ENCODE measurements around the gene DCAF5. TPM values are rescaled to one million over a fixed set of nuclear protein-coding genes. Genes with fewer than 3 reads are reported as not detected.
A peak's percentile ranks its signal among the peaks of the same experiment; 100 is the strongest.

Gene DCAF5
- total RNA-seq, 2 donors from 2014 or later = 51.3 to 52.0 TPM

- no peak for ATAC-seq
- H3K27me3 Mint-ChIP-seq = peaks cover 0 to 2% of the 10 kb centered on the region in 2 donors
- DNase-seq (ENCODE audit: low spot score) = no peak
- H3K4me3 Mint-ChIP-seq = no peak overlapping the region
- H3K9me3 Mint-ChIP-seq = no peaks in the 10 kb centered on the region
- no peaks in the 10 kb centered on the region for H3K36me3 Mint-ChIP-seq
- H3K27ac Mint-ChIP-seq = no peak overlapping the region
- peaks cover 14 to 19% of the 10 kb centered on the region in 2 donors for H3K4me1 Mint-ChIP-seq (ENCODE audit: low read depth in 2 of 2)
These were observed 1.9 kb upstream of the DCAF5 start for GRCh38 chr14:69154779-69155178.

GRCh38 chr14:69153873-69154270, 953 bp upstream of the DCAF5 start:
- H3K4me1 Mint-ChIP-seq (ENCODE audit: low read depth in 2 of 2) = peaks cover 23 to 28% of the 10 kb centered on the region in 2 donors
- H3K9me3 Mint-ChIP-seq = no peaks in the 10 kb centered on the region
- H3K27ac Mint-ChIP-seq = peak overlapping the region; percentile 86 to 89
- peaks cover 0 to 2% of the 10 kb centered on the region in 2 donors for H3K27me3 Mint-ChIP-seq
- no peak for ATAC-seq
- H3K36me3 Mint-ChIP-seq = peaks cover under 1% of the 10 kb centered on the region
- peak overlapping the region; percentile 98 for H3K4me3 Mint-ChIP-seq
- DNase-seq (ENCODE audit: low spot score) = no peak

- DNase-seq (ENCODE audit: low spot score) = peak; percentile 98
- ATAC-seq = peak; percentile 97
- Mint-ChIP-seq H3K27me3 (no peaks in the 10 kb centered on the region), H3K4me3 (peak overlapping the region; percentile 98), H3K27ac (peak overlapping the region; percentile 86 to 89), H3K9me3 (no peaks in the 10 kb centered on the region), H3K36me3 (peaks cover 5% of the 10 kb centered on the region), H3K4me1 (ENCODE audit: low read depth in 2 of 2) (peaks cover 26 to 33% of the 10 kb centered on the region in 2 donors)
These were observed 393 bp upstream of the DCAF5 start for GRCh38 chr14:69153152-69153872.

- peak overlapping the region; percentile 19 to 69 for H3K27ac Mint-ChIP-seq
- H3K4me3 Mint-ChIP-seq = peak overlapping the region; percentile 98
- ATAC-seq (peak; percentile 1 to 33), DNase-seq (ENCODE audit: low spot score) (peak; percentile 62)
- no peaks in the 10 kb centered on the region for H3K9me3 Mint-ChIP-seq
- no peaks in the 10 kb centered on the region for H3K27me3 Mint-ChIP-seq
- H3K36me3 Mint-ChIP-seq = peaks cover 5% of the 10 kb centered on the region
- peaks cover 31 to 40% of the 10 kb centered on the region in 2 donors for H3K4me1 Mint-ChIP-seq (ENCODE audit: low read depth in 2 of 2)
These were observed 578 bp downstream of the DCAF5 start for GRCh38 chr14:69152181-69152901.

GRCh38 chr14:69151458-69152180, 1.3 kb downstream of the DCAF5 start:
- Mint-ChIP-seq H3K27ac (peak overlapping the region; percentile 19 to 69), H3K9me3 (no peaks in the 10 kb centered on the region), H3K4me3 (peak overlapping the region; percentile 98), H3K27me3 (no peaks in the 10 kb centered on the region), H3K4me1 (ENCODE audit: low read depth in 2 of 2) (peaks cover 31 to 41% of the 10 kb centered on the region in 2 donors), H3K36me3 (peaks cover 5% of the 10 kb centered on the region)
- peak; percentile 74 to 76 for ATAC-seq
- peak; percentile 84 for DNase-seq (ENCODE audit: low spot score)

GRCh38 chr14:69149461-69150244, 3.3 kb downstream of the DCAF5 start:
- peak overlapping the region; percentile 98 for H3K4me3 Mint-ChIP-seq
- peaks cover 36 to 52% of the 10 kb centered on the region in 2 donors for H3K4me1 Mint-ChIP-seq (ENCODE audit: low read depth in 2 of 2)
- no peak for DNase-seq (ENCODE audit: low spot score)
- H3K27ac Mint-ChIP-seq = peak overlapping the region; percentile 19 to 69
- no peaks in the 10 kb centered on the region for H3K27me3 Mint-ChIP-seq
- H3K9me3 Mint-ChIP-seq = no peaks in the 10 kb centered on the region
- H3K36me3 Mint-ChIP-seq = peaks cover 5% of the 10 kb centered on the region
- ATAC-seq = no peak

- no peaks in the 10 kb centered on the region for H3K36me3 Mint-ChIP-seq
- ATAC-seq = no peak
These were observed 10.8 kb downstream of the DCAF5 start for GRCh38 chr14:69142101-69142500.

GRCh38 chr14:69141550-69141949, 11.4 kb downstream of the DCAF5 start:
- peaks cover 43 to 57% of the 10 kb centered on the region in 2 donors for H3K4me1 Mint-ChIP-seq (ENCODE audit: low read depth in 2 of 2)
- H3K27ac Mint-ChIP-seq = no peak overlapping the region
- H3K9me3 Mint-ChIP-seq = no peaks in the 10 kb centered on the region
- no peaks in the 10 kb centered on the region for H3K27me3 Mint-ChIP-seq
- H3K36me3 Mint-ChIP-seq = no peaks in the 10 kb centered on the region
- ATAC-seq = no peak
- no peak overlapping the region for H3K4me3 Mint-ChIP-seq
- no peak for DNase-seq (ENCODE audit: low spot score)

More at GRCh38 chr14:69142101-69142500, 10.8 kb downstream of the DCAF5 start:
- H3K9me3 Mint-ChIP-seq = no peaks in the 10 kb centered on the region
- no peak overlapping the region for H3K4me3 Mint-ChIP-seq
- H3K27ac Mint-ChIP-seq = no peak overlapping the region
- peaks cover 42 to 57% of the 10 kb centered on the region in 2 donors for H3K4me1 Mint-ChIP-seq (ENCODE audit: low read depth in 2 of 2)
- DNase-seq (ENCODE audit: low spot score) = no peak
- no peaks in the 10 kb centered on the region for H3K27me3 Mint-ChIP-seq

- Mint-ChIP-seq H3K27ac (peak overlapping the region in 1 of 2 donors; percentile 62), H3K4me3 (no peak overlapping the region), H3K4me1 (ENCODE audit: low read depth in 2 of 2) (peaks cover 38 to 47% of the 10 kb centered on the region in 2 donors), H3K27me3 (no peaks in the 10 kb centered on the region), H3K36me3 (no peaks in the 10 kb centered on the region), H3K9me3 (no peaks in the 10 kb centered on the region)
- DNase-seq (ENCODE audit: low spot score) (no peak), ATAC-seq (no peak)
These were observed 13.2 kb downstream of the DCAF5 start for GRCh38 chr14:69139743-69140142.

GRCh38 chr14:69137843-69138535, 14.9 kb downstream of the DCAF5 start:
- no peak for DNase-seq (ENCODE audit: low spot score)
- ATAC-seq = peak in 1 of 2 donors; percentile 82
- no peaks in the 10 kb centered on the region for H3K9me3 Mint-ChIP-seq

GRCh38 chr14:69137416-69137815, 15.5 kb downstream of the DCAF5 start:
- H3K27ac Mint-ChIP-seq = peak overlapping the region in 1 of 2 donors; percentile 5
- H3K36me3 Mint-ChIP-seq = no peaks in the 10 kb centered on the region
- peaks cover 46 to 57% of the 10 kb centered on the region in 2 donors for H3K4me1 Mint-ChIP-seq (ENCODE audit: low read depth in 2 of 2)
- H3K27me3 Mint-ChIP-seq = no peaks in the 10 kb centered on the region
- no peaks in the 10 kb centered on the region for H3K9me3 Mint-ChIP-seq
- ATAC-seq (no peak), DNase-seq (ENCODE audit: low spot score) (no peak)
- H3K4me3 Mint-ChIP-seq = no peak overlapping the region

More at GRCh38 chr14:69137843-69138535, 14.9 kb downstream of the DCAF5 start:
- Mint-ChIP-seq H3K27me3 (no peaks in the 10 kb centered on the region), H3K27ac (peak overlapping the region in 1 of 2 donors; percentile 5), H3K4me1 (ENCODE audit: low read depth in 2 of 2) (peaks cover 47 to 57% of the 10 kb centered on the region in 2 donors), H3K36me3 (no peaks in the 10 kb centered on the region), H3K4me3 (no peak overlapping the region)

- H3K4me1 Mint-ChIP-seq (ENCODE audit: low read depth in 2 of 2) = peaks cover 54 to 69% of the 10 kb centered on the region in 2 donors
- H3K36me3 Mint-ChIP-seq = no peaks in the 10 kb centered on the region
- H3K27me3 Mint-ChIP-seq = no peaks in the 10 kb centered on the region
- DNase-seq (ENCODE audit: low spot score) = no peak
- no peak overlapping the region for H3K27ac Mint-ChIP-seq
- H3K9me3 Mint-ChIP-seq = no peaks in the 10 kb centered on the region
- no peak overlapping the region for H3K4me3 Mint-ChIP-seq
- no peak for ATAC-seq
These were observed 17.8 kb downstream of the DCAF5 start for GRCh38 chr14:69135133-69135532.

Data from natural killer cell treated with Interleukin-12 subunit alpha and Interleukin-12 subunit beta and Interleukin-15 and Interleukin-18, amount 100 ng/mL, for 72 hours (primary cell).